ENCODE measurements around the gene CNST.

Gene CNST, protein sequence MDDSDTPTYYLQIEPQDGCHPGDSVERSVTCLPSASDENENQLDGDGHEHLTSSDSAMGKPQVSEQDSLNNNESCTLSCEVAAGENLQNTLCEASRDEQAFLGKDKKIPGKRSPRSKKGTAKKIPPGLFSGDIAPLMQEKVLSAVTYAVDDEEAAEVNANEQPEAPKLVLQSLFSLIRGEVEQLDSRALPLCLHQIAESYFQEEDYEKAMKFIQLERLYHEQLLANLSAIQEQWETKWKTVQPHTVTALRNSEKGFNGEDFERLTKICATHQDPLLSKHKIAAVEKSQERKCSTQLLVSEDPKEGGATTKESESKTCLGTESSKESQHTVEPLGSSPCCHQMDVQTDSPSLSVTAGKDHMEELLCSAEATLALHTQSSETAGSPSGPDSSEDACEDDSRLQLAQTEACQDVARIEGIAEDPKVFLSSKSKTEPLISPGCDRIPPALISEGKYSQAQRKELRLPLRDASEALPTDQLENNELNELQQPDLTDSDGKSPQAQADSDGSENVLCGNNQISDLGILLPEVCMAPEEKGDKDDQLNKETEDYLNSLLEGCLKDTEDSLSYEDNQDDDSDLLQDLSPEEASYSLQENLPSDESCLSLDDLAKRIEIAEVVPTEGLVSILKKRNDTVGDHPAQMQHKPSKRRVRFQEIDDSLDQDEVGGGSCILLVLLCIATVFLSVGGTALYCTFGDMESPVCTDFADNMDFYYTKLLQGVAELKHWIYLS

DNA sequence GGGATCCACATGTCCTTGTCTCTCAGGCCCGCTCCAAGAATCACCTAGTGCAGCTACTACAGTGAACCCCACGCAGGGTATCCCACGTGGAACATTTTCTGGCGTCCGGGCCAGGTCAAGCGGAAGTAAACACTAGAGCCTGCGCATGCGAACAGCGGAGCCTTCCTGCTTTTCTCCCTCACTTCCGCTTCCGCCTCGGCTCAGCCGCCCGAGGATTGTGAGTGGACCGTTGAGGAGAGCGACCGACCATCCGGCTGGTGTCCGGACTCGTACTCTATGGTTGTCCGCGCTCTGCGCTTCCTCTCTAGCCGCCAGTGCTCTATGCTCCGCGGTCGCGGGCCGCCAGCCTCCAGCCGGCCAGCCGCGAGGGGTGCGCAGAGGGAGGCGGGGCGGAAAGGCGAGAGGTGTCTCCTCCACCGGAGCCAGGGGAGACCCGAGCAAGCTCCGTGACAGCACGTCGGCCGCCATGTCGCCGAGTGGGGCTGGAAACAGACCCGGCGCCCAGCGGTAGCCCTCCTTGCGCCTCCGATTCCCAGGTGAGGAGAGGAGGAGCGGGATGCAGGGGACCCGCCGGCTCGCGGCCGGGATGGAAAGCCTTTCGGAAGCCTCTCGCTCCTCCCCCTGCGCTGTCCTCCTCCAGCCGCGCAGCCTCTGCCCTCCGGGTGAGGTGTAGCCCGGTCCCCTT lies at the start of gene CNST, which contains the start of gene TFB2M:
TSS of gene CNST (plus strand) at position 329 of the 685 bp plus-strand sequence. CDS start 25,107 bp downstream, outside the sequence.
TSS of gene TFB2M (minus strand) at position 134 of the 685 bp plus-strand sequence. CDS start at position 11, 123 bp downstream.
- ChIA-PET POLR2A (interaction anchor here (0.9 to 2.7 kb wide), 6 partner anchors 7 to 78 kb away, joined by 3 to 9 read pairs (median 3); no protein-coding TSS in a partner anchor), CTCF (interaction anchor here (1.3 to 2.6 kb wide), 7 partner anchors 27 to 157 kb away, joined by 3 to 8 read pairs (median 4); no protein-coding TSS in a partner anchor)
- DNase-seq (ENCODE audit: low read depth, low spot score), result peak; percentile 93
- peak within 1 kb of the TSS; percentile 92 for H3K4me3 ChIP-seq (ENCODE audit: low read depth, low read length)
- TF ChIP-seq, protein P1, sequence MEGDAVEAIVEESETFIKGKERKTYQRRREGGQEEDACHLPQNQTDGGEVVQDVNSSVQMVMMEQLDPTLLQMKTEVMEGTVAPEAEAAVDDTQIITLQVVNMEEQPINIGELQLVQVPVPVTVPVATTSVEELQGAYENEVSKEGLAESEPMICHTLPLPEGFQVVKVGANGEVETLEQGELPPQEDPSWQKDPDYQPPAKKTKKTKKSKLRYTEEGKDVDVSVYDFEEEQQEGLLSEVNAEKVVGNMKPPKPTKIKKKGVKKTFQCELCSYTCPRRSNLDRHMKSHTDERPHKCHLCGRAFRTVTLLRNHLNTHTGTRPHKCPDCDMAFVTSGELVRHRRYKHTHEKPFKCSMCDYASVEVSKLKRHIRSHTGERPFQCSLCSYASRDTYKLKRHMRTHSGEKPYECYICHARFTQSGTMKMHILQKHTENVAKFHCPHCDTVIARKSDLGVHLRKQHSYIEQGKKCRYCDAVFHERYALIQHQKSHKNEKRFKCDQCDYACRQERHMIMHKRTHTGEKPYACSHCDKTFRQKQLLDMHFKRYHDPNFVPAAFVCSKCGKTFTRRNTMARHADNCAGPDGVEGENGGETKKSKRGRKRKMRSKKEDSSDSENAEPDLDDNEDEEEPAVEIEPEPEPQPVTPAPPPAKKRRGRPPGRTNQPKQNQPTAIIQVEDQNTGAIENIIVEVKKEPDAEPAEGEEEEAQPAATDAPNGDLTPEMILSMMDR (IDR thresholded peaks at IDR 0.05; ENCODE audit: insufficient read depth, low read length, missing control alignments), result no peak

DNA sequence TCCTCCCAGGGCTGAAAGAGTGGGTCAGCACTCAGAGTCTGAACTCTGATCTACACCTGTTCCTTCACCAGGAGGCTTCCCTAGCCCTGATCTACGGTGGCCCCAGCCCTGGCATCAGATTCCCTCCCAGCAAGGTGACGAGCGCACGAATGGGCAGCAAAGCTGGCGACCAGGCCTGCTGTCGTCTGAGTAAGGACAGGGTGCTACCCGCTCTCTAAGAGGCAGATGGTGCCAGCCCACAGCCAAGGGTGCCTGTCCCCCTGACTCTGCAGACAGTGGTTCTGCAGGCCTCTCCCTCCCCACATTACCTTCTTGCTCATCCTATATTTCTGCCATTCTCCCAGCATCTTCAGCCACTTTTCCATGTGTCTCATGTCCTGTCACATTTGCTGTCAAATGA lies 48.9 kb upstream of the CNST start:
- DNase-seq (ENCODE audit: low read depth, low spot score), result no peak
- H3K4me3 ChIP-seq (ENCODE audit: low read depth, low read length), result no peak overlapping the region
- ChIA-PET POLR2A (interaction anchor here (0.7 kb wide), 1 partner anchor 820 kb away, joined by 3 read pairs; no protein-coding TSS in a partner anchor), CTCF (interaction anchor here (1.4 kb wide), 1 partner anchor 19 kb away, joined by 4 read pairs; no protein-coding TSS in a partner anchor)
- TF ChIP-seq, protein P1 (IDR thresholded peaks at IDR 0.05; ENCODE audit: insufficient read depth, low read length, missing control alignments), result no peak

DNA sequence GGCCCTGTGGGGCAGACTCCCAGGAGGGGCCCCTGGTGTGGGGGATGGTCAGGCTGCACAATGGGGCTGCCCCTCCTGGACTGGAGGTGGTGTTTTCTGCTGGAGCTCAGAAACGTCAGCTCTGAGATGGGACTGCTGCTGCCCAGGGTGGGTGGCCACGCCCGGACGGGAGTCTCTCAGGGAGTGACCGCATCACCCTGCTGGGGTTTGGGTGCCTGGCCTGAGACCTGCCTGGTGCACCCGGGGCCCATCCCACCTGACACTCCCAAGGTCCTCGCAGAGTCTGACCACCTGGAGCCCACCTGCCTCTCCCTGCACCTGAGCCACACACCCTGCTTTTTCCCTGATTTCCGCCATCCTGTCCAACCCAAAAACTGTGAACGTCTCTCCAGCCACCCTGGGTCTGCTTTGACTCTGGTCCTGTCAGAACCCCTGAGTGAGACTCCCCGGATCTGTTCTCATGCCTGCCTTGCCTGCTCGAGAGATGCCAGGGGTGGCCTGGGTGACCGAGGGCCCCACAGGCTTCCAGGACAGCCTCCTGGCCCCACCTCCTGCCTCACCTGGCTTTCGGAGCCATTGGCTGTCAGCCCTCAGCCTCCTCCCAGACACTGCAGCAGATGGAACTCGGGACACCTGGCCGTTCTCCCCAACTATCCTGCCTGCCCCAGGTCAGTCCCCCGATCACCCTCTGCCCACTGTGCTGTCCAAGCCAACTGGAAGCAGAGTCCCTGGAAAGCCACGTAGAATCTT lies 47.6 kb upstream of the CNST start:
- TF ChIP-seq, protein P1 (IDR thresholded peaks at IDR 0.05; ENCODE audit: insufficient read depth, low read length, missing control alignments), result no peak
- DNase-seq (ENCODE audit: low read depth, low spot score), result no peak
- ChIA-PET CTCF (interaction anchor here (1.0 to 1.4 kb wide), 2 partner anchors 21 kb away, joined by 4 to 6 read pairs; no protein-coding TSS in a partner anchor), POLR2A (no interaction called here)
- H3K4me3 ChIP-seq (ENCODE audit: low read depth, low read length), result no peak overlapping the region

DNA sequence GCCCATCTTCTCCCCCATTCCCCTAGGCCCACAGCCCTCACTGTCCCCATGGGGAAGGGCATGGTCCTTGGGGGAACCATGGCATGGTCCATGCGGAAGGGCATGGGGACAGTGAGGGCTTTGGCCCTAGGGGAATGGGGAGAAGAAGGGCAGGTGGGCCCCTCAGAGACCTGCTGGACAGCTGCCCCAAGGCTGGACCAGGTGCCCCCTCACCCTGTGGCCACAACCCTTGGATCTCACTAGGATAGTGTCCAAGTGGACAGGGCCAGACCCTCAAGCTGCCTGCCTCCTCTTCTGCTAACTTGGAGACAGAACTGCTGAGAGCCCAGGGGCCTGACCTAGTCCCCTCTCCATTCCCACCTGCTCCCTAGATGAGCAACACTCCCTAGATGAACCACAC lies 46.7 kb upstream of the CNST start:
- no peak for DNase-seq (ENCODE audit: low read depth, low spot score)
- TF ChIP-seq, protein P1 (IDR thresholded peaks at IDR 0.05; ENCODE audit: insufficient read depth, low read length, missing control alignments), result no peak
- POLR2A ChIA-PET, result no interaction called here
- CTCF ChIA-PET, result interaction anchor here (1.0 kb wide), 1 partner anchor 22 kb away, joined by 6 read pairs; no protein-coding TSS in a partner anchor
- no peak overlapping the region for H3K4me3 ChIP-seq (ENCODE audit: low read depth, low read length)

DNA sequence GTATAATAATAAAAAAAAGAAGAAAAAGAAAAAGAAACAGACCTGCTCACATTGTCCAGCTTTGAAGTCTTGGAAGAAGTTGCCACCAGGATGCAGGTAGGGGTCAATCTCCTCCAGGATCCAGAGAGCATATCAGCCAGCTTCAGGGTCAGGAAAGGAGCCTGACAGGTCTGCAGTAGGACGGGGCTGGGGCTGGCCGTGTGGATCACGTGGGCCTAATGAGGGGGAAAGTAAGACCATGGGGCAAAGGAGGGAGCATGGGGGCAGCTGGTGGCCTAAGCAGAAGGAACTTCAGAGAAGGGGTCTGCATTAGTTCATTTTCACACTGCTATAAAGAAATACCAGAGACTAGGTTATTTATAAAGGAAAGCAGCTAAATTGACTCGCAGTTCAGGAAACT lies 39.9 kb upstream of the CNST start:
- TF ChIP-seq, protein P1 (IDR thresholded peaks at IDR 0.05; ENCODE audit: insufficient read depth, low read length, missing control alignments), result no peak
- no peak overlapping the region for H3K4me3 ChIP-seq (ENCODE audit: low read depth, low read length)
- DNase-seq (ENCODE audit: low read depth, low spot score), result no peak
- POLR2A ChIA-PET, result no interaction called here
- CTCF ChIA-PET, result no interaction called here

Data from AG04449 (cell line).